Epithelial cell of proximal tubule (primary cell): Measurements from ENCODE around the gene ABCC11. TPM values are rescaled to one million over a fixed set of nuclear protein-coding genes. Genes with fewer than 3 reads are reported as not detected.

Source experiments
- DNase-seq: peaks from one replicate; pipeline ENCODE4 v3.0.0-alpha.2; 2011; ENCODE audit warnings: low read depth
- H3K4me3 ChIP-seq: 2 replicates; pipeline ENCODE4 v1.5.1; 2011; ENCODE audit warnings: low read depth, mild to moderate bottlenecking, low read length
- CTCF ChIP-seq: conservative IDR thresholded peaks from 2 replicates; pipeline ENCODE4 v1.5.1; 2012; ENCODE audit warnings: low read depth, mild to moderate bottlenecking, low read length
- total RNA-seq: library from RNA; depleted of rRNA; stranded (reverse); fragments of >200 nt; gene quantifications from 2 replicates; pipeline ENCODE4 v1.2.3, GENCODE V29; 2015

The ABCC11 gene
- total RNA-seq, 1 donor from 2014 or later = not detected

- no peak for DNase-seq
- no peak for TF ChIP-seq CTCF
- no peak overlapping the region for H3K4me3 ChIP-seq
These were observed 116.0 kb downstream of the ABCC11 start for GRCh38 chr16:48131201-48131935.

- no peak for TF ChIP-seq CTCF
- DNase-seq = no peak
- no peak overlapping the region for H3K4me3 ChIP-seq
These were observed 117.4 kb downstream of the ABCC11 start for GRCh38 chr16:48129926-48130325.

- DNase-seq = no peak
- H3K4me3 ChIP-seq = no peak overlapping the region
- TF ChIP-seq CTCF = no peak
These were observed 118.6 kb downstream of the ABCC11 start for GRCh38 chr16:48128769-48129168.

GRCh38 chr16:48126801-48127644, 120.3 kb downstream of the ABCC11 start:
- no peak for TF ChIP-seq CTCF
- H3K4me3 ChIP-seq = no peak overlapping the region
- peak; percentile 52 for DNase-seq

GRCh38 chr16:48125888-48126287, 121.5 kb downstream of the ABCC11 start:
- DNase-seq = no peak
- no peak for TF ChIP-seq CTCF
- H3K4me3 ChIP-seq = no peak overlapping the region

- TF ChIP-seq CTCF = no peak
- no peak for DNase-seq
- H3K4me3 ChIP-seq = no peak overlapping the region
These were observed 123.1 kb downstream of the ABCC11 start for GRCh38 chr16:48124266-48124665.
